HG02943 (cell line): ENCODE data around the gene HMX3.

Experiments
- ATAC-seq: cut with Tn5 transposase; IDR thresholded peaks from one replicate; pipeline ENCODE4 v1.9.1; 2021; ENCODE audit warnings: mild to moderate bottlenecking, low read depth, moderate library complexity; ENCODE audit not compliant: unreplicated experiment

HMX3 gene

DNA sequence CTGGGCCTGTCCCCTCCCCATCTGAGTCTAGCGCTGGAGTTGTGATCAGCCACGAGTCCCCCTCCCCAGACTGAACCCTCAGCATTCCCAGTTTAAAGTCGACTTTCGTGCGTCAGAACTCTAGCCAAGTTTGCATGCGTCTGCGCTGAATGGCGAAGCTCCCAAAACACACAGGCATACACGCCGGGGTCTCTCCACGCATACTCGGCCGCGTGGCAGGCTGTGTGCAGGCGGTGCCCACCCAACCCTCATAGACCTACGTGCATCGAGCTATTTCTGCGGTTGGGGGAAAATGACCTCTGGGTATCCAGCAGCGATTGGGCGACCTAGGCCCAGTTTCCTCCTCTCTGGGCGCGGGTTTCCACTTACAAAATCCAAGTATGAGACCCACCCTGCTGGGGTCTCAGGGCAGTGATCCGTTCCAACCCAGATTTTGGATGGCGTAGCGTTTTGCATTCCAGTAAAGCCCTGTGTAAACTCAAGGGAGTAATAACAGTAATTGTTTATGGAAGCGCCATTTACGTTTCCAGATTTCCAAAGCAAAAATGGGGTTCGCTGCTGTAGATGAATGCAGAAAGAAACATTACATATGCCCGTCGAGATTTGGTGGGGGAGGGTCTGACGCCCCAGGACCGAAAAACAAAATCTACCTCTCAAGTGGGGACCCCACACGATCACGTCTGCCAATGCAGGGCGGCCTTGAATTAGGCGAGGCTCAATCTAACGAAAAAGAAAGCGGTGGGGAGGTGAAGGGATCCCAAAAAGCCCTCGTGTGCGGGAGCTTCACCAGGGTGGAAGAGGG is 2.0 kb upstream of the HMX3 start:
- no peak for ATAC-seq

DNA sequence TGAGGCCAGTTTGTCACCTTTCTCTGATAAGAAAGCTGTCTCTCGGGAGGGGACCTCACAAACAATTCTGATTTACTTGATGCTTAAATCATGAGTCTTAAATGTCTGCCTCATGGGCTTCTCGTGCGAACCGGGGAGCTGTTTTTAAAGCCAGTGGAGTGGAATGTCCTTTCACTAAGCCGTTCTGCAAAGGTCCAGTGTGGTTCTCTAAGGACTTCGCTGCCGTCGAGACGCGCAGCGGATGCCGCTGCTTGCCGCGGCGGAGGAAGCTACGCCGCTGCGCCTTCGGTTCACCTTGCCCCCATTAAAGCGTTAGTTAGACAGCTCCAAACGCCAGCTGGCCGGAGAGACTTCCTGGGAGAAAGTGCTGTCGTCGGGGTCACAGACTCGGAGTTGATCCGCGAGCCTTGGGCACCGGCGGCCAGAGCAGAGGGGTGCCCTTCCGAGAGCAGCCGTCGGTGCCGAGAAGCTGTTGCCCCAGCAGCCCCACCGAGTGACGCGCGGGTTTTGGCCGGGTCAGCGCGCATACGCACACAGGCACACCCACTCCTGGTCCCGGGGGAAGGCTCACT is 1.3 kb upstream of the HMX3 start:
- ATAC-seq, result no peak

DNA sequence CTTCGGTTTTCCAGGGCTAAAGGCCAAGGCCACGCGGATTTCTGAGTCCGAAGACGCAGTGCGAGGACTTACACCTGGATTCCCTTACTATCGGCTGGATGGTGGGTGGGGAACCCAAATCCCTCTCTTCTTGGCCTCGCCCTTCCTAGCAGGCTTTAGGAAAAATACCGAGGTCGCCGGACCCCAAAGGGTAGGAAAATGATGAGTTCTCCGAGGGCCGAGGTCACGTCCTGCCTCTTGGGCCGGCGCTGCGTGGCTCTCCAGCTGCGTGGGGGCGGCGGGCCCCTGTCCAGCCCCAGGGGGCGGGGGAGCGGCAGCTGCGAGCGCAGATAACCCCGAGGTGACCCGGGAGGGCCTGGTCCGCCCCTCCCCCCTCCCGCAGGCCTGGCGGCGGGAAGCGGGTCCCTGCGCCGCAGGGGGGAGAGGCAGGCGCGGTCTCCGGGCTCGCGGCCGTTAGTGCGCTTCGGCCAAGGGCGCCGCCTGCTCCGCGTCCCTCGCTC is 805 bp upstream of the HMX3 start:
- no peak for ATAC-seq

DNA sequence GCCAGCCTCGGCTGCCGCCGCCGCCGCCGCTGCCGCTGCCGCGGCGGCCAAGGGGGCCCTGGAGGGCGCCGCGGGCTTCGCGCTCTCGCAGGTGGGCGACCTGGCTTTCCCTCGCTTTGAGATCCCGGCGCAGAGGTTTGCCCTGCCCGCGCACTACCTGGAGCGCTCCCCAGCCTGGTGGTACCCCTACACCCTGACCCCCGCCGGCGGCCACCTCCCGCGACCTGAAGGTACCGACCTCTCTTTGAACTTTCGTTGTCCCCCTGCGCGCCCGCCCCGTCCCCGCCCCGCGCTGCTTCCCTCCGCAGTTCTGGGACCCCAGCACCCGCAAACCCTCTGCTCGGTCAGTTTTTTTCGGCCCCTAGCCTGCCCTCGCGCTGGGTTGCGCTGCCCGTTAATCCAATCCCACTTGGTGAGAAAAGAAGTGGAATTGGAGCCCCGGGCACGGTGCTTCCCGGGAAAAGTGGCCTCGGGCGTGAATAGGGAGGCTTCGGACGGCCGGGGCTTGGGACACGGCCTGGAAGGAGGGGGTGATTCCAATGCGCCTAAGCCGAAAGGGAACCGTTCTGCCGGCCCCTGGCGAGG is 543 bp downstream of the HMX3 start:
- no peak for ATAC-seq

DNA sequence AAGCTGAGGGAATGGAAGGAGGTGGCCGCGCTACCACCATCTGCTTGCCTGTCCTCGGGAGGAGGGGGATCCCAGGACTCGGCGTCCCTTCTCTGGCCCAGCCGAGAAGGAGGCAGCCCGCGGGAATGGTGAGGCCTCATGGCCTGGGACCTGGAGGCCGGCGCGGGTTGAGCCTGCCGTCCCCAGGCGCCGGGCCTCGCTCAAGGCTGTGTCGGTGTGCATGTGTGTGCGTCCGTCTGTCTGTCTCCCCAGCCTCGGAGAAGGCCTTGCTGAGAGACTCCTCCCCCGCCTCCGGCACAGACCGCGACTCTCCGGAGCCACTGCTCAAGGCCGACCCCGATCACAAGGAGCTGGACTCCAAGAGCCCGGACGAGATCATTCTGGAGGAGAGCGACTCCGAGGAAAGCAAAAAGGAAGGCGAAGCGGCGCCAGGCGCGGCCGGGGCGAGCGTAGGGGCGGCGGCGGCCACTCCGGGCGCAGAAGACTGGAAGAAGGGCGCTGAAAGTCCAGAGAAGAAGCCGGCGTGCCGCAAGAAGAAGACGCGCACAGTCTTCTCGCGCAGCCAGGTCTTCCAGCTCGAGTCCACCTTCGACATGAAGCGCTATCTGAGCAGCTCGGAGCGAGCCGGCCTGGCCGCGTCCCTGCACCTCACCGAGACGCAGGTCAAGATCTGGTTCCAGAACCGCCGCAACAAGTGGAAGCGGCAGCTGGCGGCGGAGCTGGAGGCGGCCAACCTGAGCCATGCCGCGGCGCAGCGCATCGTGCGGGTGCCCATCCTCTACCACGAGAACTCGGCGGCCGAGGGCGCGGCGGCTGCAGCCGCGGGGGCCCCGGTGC is 1.3 kb downstream of the HMX3 start:
- no peak for ATAC-seq

DNA sequence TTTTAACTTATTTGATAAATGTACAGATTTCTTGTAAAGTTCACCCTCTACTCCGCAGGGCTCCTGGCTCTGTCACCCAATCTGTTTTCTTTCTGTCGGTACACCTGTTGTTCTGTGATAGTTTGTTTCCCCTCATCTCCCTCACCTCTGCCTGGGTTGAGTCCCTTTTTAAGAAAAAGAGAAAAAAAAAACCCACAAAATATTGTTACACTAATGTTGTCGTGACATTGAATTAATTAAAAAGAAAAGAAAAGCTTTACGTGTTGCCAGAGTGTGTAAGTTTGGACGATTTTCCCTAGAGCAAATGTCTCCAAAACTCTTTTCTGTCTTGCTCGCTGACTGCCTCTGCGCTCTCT is 3.4 kb downstream of the HMX3 start:
- no peak for ATAC-seq

DNA sequence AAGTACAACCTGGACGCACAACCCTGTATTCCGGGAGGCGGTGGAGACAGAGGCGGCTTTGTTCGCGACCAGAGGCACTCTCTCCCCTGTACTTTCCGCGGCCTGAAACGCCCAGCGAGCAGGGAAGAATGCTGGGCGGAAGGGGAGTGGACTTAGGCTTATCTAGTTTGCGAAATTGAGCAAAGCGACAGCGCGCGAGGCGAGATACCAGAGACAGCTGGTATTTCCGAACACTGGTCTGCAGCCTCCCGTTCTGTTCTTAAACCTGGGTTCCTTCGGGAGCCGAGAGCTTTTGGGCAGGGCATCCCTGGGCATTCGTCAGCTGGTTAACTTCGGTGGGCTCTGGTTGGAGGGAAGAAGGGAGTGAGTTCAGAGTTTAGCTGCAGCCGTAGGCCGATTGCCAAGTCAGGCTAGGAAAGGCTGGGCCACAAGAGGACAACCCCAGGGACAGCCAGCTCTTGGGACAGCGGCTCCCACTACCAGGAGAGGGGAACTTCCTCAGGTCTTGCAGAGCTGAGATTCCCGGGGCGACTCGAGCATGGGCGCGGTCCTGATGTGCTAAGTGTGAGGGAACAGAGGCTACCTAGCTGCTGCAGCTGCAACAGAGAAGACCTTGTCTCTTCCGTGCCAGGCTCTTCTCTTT is 3.9 kb downstream of the HMX3 start:
- ATAC-seq, result no peak

DNA sequence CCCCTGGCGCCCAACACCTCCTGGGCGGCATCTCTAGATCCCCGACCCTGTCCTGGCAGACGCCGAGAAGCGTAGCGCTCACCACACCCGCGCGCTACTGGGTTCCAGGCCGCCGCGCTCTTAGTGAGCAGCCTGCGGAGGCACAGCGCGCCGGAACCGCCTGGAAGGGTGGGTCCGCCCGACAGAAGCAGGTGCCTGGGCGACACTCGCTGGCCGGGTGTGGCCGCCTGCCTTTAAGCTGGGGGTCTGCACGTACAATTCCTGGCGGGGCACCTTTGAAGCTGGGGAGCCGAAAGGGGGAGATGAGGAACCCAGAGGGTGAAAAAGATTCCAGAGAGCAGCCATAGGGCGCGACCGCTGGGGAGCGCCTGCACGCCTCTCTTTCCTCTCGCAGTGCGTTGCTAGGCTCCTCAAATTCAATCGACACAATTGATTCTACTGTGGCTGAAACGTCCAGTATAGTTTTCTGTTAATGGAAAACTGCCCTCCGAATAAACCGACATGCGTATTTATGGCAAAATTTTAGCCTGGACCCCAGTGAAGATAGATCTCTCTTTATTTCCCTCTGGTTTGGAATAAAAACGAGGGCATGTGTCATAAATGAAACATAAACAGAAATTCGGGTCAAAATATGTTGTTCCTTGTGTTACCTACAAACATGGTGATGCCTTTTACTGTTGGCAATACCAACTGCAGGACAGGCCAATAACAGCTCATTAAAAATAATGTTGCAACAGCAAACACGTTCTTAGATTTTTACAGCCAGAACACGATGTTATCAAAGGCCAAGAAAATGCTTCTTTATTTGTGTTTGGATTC is 4.6 kb downstream of the HMX3 start:
- ATAC-seq, result no peak

DNA sequence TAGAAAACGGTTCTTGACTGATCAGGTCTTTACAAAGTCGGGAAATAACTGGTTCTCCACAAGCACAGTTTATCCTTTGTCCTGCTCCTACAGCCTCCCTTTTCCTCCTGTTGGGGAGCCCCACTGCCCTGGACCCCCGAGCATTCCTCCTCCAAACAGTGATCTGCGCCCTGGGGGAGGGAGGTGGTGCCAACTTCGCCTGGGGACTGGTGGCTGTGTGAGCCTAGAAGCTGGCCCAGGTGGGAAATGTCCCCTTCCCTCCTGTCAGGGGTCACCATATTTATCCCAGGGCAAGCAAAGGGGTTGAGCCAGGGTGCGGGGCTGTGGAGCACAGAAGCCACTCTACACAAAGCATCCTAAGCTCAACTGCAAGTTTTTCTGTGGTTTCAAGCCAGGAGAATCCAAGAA is 5.2 kb downstream of the HMX3 start:
- ATAC-seq, result no peak

DNA sequence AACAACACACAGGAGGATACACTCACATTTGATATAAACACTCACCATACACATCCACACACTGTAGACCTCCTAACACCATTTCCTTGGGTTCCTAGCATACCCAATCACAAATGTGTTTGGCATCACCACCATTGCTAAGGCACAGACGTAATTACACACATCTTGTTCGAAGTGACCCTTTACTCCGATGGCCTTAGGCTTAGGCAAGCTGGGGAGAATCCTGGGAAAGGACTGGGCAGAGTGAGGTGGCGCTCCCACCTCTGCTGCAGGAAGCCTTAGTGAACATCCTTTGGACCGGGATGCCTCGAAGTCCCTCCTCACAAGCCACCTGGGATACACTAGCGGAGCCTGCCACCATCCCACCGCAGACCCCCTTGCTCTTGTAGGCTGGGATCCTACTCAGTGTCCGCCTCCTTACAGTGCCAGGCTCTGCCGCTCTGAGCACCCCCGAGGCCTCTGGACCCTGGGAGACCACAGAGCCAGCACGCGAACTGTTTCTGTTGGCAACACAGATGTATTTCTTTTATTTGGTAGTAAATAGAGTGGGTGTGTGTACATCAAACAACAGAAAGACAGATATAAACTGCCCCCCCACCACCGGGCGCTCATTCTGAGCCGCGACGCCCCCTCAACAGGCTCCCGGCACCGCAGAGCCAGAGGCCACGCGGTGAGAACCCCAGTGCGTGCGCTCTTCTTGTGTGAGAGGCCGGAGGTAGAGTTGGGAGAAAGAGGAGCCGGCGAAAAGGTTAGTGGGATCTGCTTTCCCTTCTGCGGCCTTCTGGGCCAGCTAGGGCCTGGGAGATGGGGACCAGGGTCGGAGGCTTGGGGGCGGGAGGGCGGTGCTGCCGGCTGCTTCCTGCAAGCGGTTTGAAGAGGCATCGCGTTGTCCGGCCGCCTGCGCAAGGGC is 6.3 kb downstream of the HMX3 start:
- ATAC-seq, result no peak

DNA sequence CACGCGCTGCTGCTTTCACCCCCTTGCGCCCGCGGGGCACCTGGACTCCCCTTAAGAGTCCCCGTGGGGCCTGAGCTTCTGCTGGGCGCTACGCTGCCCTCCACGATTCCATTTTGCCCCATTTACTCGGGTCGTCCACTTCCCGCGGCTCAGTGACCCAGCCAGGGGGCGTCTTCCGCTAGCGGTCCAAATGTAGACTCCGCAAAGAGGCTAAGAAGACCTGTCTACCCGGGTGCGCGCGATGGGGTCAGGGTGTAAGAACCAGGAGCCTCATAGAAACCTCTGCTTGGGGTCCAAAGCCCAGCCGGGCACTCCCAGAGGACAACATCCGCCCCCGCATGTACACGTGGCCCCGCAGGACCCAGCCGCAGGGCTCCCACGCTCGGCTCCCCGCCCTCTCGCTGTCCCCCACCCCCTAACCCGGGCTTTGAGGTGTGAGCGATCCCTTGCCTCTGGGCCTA is 7.0 kb downstream of the HMX3 start:
- ATAC-seq, result no peak

DNA sequence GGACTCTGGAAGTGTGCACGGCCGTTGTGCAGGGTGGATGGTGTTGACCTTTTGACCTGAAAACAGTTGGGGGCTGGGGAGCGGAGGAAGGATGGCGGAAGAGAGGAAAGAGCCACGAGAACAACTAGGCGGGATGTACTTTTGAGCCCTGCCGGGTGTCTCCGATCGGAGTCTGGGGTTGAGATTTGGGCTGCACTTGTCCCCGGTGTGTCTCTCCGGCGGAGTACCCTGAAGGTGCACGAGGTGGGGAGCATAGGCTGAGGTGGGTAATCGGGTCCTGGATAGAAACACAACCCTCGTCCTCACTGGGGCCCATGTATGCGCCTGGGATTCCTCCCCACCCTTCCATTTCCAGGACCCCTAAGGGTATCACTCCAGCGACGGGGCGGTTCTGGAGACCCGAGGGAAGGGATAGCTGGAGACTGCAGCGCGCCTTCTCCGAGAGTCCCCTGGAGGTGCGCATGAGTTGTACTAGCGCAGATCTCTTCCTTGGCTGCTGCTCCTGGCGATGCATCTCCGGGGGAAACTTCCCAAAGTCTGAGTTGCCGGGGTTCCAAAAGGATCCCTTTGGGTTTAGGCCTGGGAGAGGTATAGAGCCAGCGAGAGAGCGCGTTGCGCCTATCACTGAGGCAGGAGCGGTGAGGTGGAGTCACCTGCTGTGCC is 7.5 kb downstream of the HMX3 start:
- no peak for ATAC-seq

DNA sequence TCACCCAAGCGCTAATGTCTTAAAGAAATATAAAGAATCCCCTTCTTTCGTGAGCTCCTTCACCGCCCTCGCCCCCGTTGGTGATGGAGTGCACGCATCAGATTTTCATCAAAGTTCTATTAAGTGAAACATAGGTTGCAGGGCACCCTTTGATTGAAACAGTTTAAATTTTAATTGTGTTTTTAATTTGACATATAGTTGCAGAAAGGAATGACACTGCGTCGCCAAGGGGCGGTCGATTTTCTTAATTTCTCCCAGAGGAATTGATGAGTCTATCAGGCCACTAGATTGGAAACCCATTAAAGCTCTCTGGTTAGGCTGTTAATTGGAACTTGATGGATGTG is 8.0 kb downstream of the HMX3 start:
- ATAC-seq, result no peak

DNA sequence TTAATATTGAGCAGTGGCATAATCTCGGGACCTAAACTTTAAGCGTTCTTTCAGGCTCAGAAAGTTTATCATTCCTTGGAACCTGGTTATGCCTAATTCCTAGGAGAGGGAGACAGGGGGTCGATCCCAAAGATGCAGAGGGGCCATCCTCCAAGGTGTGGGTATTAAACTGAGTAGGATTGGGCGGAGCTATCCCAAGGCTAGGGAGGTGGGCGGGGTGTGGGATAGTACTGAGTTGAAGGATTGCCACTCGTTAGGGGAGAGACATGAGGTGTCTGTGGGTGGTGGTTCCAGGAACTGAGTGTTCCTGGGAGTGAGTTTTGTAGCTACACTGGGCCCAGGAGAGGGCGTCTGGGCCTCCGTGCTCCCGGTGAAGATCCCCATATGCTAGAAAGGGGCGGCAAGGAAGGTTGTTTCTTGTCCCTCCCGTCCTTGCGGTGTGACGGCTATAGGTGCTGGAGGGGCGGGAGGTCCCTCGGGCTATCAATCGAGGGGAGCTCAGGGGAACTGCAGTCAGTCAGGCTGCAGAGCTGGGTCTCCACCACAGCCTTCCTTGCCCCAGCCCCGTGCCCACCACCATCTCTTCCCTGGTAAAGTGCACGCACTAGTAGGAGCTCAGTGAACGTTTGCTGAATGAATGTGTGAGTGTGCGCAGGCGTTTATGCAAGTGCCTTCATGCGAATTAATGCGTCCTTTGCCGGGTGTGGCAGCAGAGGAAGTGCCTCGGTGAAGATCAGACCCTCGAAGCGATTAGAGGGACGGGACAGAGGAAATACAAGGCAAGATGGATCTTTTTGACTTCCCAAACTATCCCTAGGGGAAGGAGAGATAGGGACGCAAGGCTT is 9.1 kb downstream of the HMX3 start:
- ATAC-seq, result no peak

DNA sequence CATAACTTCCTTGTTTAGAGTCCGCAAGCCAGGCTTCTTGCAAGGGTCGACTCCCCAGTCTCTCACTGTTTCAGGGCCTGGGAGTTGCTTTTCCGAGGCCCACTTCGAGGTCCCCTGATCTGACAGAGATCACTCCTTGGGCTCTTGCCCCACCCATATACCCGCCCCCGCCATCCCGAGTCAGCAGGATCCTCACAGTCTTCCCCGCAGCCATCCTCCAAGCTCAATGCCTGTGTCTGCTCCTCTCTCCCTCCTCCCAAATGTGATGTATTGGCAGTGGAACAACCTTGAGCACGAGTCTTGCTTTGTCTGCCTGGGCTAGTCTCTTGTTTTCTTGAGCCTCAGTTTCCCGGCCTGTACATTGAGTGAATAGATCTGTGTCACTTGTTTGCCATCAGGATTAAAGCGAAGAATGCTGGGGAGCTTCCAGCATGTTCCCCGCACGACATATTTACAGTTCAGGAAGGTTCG is 9.8 kb downstream of the HMX3 start:
- no peak for ATAC-seq

DNA sequence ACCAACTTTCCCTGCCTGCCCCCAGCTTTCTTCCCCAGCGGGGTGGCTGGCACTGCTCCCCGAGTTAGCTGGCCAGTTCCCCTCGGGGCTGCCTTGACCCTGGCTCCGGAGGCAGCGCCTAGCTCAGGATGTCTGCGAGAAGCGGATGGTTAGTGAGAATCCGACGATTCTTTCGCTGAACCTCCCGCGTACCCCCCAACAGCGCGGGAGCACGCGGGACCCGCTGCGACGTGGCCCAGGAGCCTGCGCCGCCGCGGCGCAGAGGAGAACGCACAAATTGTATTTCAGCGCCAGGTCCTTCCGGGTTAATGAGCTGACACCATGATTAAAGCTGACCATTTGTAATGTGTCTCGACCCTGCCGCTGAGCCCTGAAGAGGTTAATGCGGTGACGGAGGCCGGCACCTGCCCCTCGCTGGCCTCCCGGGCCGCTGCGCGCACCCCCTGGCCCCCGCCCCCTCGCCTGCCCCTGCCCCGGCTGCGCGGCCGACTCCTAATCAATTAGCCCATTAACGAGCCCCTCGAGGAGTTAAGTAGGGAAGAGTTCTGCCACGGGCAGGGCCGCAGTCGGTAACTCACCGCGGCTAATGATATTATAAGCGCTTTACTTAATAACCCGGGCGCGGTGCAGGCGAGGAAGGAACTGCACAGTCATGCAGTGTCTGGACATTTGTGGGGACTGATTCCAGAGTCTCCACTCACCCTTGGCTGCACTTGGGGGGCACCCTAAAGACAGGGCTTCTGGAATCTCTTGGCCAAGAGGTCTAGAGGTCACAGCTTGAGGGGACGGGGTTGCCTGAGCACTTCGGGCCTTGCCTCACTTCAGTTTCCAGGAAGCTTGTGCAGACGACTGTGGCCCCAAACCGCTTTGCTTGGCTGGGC is 10.5 kb downstream of the HMX3 start:
- ATAC-seq, result no peak
